PC-9 (cell line): ENCODE measurements around the gene CHD5. TPM values are rescaled to one million over a fixed set of nuclear protein-coding genes. Genes with fewer than 3 reads are reported as not detected.
A peak's percentile ranks its signal among the peaks of the same experiment; 100 is the strongest.

Source experiments
- BruUV-seq: library from RNA; stranded (reverse); fragments of 400-500 nt; replicated peaks from 2 replicates; lab custom pipeline; 2021; lab: Mats Ljungman, UMichigan
- CTCF ChIA-PET: fragments of 300-600 bp; sonication (Branson Sonifier 250); formaldehyde crosslinking; loops from one replicate; lab custom pipeline; 2022; ENCODE audit warnings: antibody characterized with exemption; lab: Charles Lee
- POLR2A ChIA-PET: fragments of 300-600 bp; sonication (Branson Sonifier 250); formaldehyde crosslinking; loops from one replicate; lab custom pipeline; 2022; ENCODE audit warnings: antibody characterized with exemption; ENCODE audit not compliant: unreplicated experiment; lab: Charles Lee
- DNase-seq, 2 experiments: peaks; one replicate each; pipeline versions ENCODE4 v3.0.0 to v3.0.0-alpha.2; 2015 to 2022; ENCODE audit warnings: mixed read lengths in 1 of 2
- H2AFZ ChIP-seq: fragments of 200-600 bp; sonication (generic); 2 replicates; pipeline ENCODE4 v1.8.1; 2017; ENCODE audit warnings: antibody characterized with exemption
- H3F3A ChIP-seq: fragments of 200-600 bp; sonication (generic); 2 replicates; pipeline ENCODE4 v1.8.1; 2017; ENCODE audit warnings: antibody characterized with exemption, mild to moderate bottlenecking, low read depth; ENCODE audit not compliant: insufficient read depth
- H3K27ac ChIP-seq: fragments of 200-600 bp; sonication (generic); 2 replicates; pipeline ENCODE4 v1.6.1; 2016; ENCODE audit warnings: mixed run types
- H3K27me3 ChIP-seq: fragments of 200-600 bp; sonication (generic); 2 replicates; pipeline ENCODE4 v1.6.1; 2016; ENCODE audit warnings: low read depth, mixed run types; ENCODE audit not compliant: insufficient read depth
- H3K36me3 ChIP-seq: fragments of 200-600 bp; sonication (generic); 2 replicates; pipeline ENCODE4 v1.6.1; 2016; ENCODE audit warnings: low read depth, mixed run types
- H3K4me1 ChIP-seq: fragments of 200-600 bp; sonication (generic); replicated peaks from 2 replicates; pipeline ENCODE4 v1.6.1; 2016; ENCODE audit warnings: mixed run types; ENCODE audit not compliant: insufficient read depth
- H3K4me2 ChIP-seq: fragments of 200-600 bp; sonication (generic); 2 replicates; pipeline ENCODE4 v1.6.1; 2017; ENCODE audit warnings: mixed run types
- H3K4me3 ChIP-seq: fragments of 200-600 bp; sonication (generic); 2 replicates; pipeline ENCODE4 v1.6.1; 2016; ENCODE audit warnings: mixed run types
- H3K79me2 ChIP-seq: fragments of 200-600 bp; sonication (generic); 2 replicates; pipeline ENCODE4 v1.6.1; 2017; ENCODE audit warnings: low read depth, mixed run types
- H3K9me2 ChIP-seq: fragments of 200-600 bp; sonication (generic); 2 replicates; pipeline ENCODE4 v1.8.1; 2017; ENCODE audit warnings: mild to moderate bottlenecking; ENCODE audit not compliant: insufficient read depth
- H3K9me3 ChIP-seq: fragments of 200-600 bp; sonication (generic); 2 replicates; pipeline ENCODE4 v1.8.1; 2016; ENCODE audit warnings: low read depth; ENCODE audit not compliant: insufficient read depth
- H4K20me1 ChIP-seq: fragments of 200-600 bp; sonication (generic); 2 replicates; pipeline ENCODE4 v1.8.1; 2017; ENCODE audit not compliant: insufficient read depth
- CTCF ChIP-seq: fragments of 200-600 bp; sonication (generic); conservative IDR thresholded peaks from 2 replicates; pipeline ENCODE4 v1.6.1; 2017; ENCODE audit warnings: mixed run types, antibody characterized with exemption, mild to moderate bottlenecking, moderate library complexity
- EZH2 ChIP-seq: fragments of 200-600 bp; sonication (generic); IDR thresholded peaks from 2 replicates; pipeline ENCODE4 v1.8.0; 2017; ENCODE audit warnings: antibody characterized with exemption, low read depth
- intact Hi-C: fragments of 100-400 bp; cut with micrococcal nuclease; formaldehyde crosslinking; loops from one replicate; pipeline ENCODE4 v1.10.0; 2022; ENCODE audit not compliant: unreplicated experiment
- total RNA-seq: library from RNA; stranded (reverse); gene quantifications from 2 replicates; pipeline ENCODE4 v1.2.3, GENCODE V29; 2021

The CHD5 gene
- total RNA-seq, 1 experiment from 2014 or later, result 0.50 TPM

DNA sequence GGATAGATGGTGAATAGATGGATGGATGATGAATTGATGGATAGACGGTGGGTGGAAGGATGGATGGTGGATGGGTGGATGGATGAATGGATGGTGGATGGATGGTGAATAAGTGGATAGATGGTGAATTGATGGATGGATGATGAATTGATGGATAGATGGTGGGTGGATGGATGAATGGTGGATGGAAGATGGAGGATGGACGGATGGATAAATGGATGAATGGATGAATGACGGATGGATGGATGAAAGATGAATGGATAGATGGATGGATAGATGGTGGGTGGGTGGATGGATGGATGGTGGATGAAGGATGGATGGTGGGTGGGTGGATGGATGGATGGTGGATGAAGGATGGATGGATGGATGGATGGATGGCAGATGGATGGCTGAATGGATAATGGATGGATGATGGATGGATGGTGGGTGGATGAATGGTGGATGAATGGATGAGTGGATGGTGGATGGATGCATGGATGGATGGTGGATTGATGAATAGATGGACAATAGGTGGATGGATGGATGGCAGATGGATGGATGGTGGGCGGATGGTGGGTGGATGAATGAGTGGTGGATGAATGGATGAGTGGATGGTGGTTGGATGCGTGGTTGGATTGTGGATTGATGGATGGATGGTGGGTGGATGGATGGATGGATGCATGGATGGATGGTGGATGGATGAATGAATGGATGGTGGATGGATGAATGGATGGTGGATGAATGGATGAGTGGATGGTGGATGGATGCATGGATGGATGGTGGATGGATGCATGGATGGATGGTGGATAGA lies 5.3 kb downstream of the CHD5 start:
- Histone ChIP-seq H3K9me2 (no peaks in the 10 kb centered on the region), H3K79me2 (no peaks in the 10 kb centered on the region), H3K27ac (no peak overlapping the region), H3K4me1 (peaks cover 6% of the 10 kb centered on the region; the same call in 1 of the 2 replicates), H4K20me1 (no peaks in the 10 kb centered on the region), H3F3A (no peaks in the 10 kb centered on the region), H2AFZ (no peak overlapping the region), H3K36me3 (no peaks in the 10 kb centered on the region), H3K4me3 (no peak overlapping the region), H3K27me3 (no peaks in the 10 kb centered on the region), H3K9me3 (no peaks in the 10 kb centered on the region), H3K4me2 (no peak overlapping the region)
- intact Hi-C loops, result no loop called here
- DNase-seq, result no peak
- TF ChIP-seq CTCF (no peak), EZH2 (no peak)
- no TSS peak for BruUV-seq
- ChIA-PET CTCF (no interaction called here), POLR2A (no interaction called here)

- H2AFZ ChIP-seq, result no peak overlapping the region
- no peaks in the 10 kb centered on the region for H3K79me2 ChIP-seq
- ChIA-PET POLR2A (interaction anchor here (0.7 kb wide), 1 partner anchor 341 kb away, joined by 14 read pairs; no protein-coding TSS in a partner anchor), CTCF (interaction anchor here (0.6 to 0.7 kb wide), 2 partner anchors 932 to 1329 kb away, joined by 3 to 4 read pairs; no protein-coding TSS in a partner anchor)
- no peak overlapping the region for H3K4me3 ChIP-seq
- no peaks in the 10 kb centered on the region for H3K9me3 ChIP-seq
- no peaks in the 10 kb centered on the region for H4K20me1 ChIP-seq
- no TSS peak for BruUV-seq
- no peaks in the 10 kb centered on the region for H3K36me3 ChIP-seq
- H3K4me2 ChIP-seq, result no peak overlapping the region
- no peaks in the 10 kb centered on the region; the same call in 1 of the 2 replicates for H3K27me3 ChIP-seq
- H3F3A ChIP-seq, result no peaks in the 10 kb centered on the region
- intact Hi-C loops, result no loop called here
- H3K4me1 ChIP-seq, result peaks cover 6% of the 10 kb centered on the region; the same call in 1 of the 2 replicates
- H3K27ac ChIP-seq, result no peak overlapping the region
- peak in 1 of 2 experiments; percentile 37 for DNase-seq
- TF ChIP-seq EZH2 (no peak), CTCF (no peak)
- H3K9me2 ChIP-seq, result no peaks in the 10 kb centered on the region
Observed at GRCh38 chr1:6172549-6172948, 7.6 kb downstream of the CHD5 start.

DNA sequence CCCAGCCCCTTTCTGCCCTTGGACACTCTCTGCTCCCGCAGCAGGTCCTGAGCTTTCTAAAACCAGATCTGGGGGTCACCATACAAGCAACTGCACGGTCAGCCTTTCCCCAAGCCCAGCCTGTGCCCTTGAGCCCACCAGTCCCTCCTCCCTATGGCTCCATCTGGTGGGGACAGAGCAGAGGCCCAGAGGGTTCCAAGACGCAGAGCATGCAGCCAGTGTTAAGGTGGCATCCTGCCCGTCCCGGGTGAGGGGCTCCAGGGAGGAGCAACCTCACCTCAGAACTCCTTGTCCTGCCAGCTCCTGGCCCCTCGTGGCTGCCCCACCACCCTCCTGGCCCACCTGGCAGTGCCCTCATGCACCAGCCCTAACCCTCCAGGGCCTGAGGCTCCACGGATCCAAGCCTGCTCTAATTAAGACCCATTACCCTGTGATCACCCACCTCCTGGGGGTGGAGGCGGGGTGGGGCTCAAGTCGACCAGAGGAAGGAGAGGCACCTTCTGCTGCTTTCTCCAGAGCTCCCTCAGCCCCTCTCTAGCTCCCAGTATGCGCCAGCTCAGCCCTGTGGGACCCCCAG lies 8.5 kb downstream of the CHD5 start:
- H4K20me1 ChIP-seq, result no peaks in the 10 kb centered on the region
- peaks cover 6% of the 10 kb centered on the region; the same call in 1 of the 2 replicates for H3K4me1 ChIP-seq
- no TSS peak for BruUV-seq
- no peaks in the 10 kb centered on the region for H3F3A ChIP-seq
- H2AFZ ChIP-seq, result no peak overlapping the region
- TF ChIP-seq CTCF (peak; percentile 39; the same call in 1 of the 2 replicates), EZH2 (no peak)
- POLR2A ChIA-PET, result no interaction called here
- no peaks in the 10 kb centered on the region for H3K79me2 ChIP-seq
- no peak overlapping the region for H3K4me2 ChIP-seq
- H3K4me3 ChIP-seq, result no peak overlapping the region
- H3K9me3 ChIP-seq, result no peaks in the 10 kb centered on the region
- no peak for DNase-seq
- intact Hi-C loops, result loop anchor here (1.0 kb wide), 1 partner anchor 62 kb away; no protein-coding TSS in a partner anchor
- H3K36me3 ChIP-seq, result no peaks in the 10 kb centered on the region
- CTCF ChIA-PET, result no interaction called here
- H3K9me2 ChIP-seq, result no peaks in the 10 kb centered on the region
- H3K27me3 ChIP-seq, result no peaks in the 10 kb centered on the region; the same call in 1 of the 2 replicates
- H3K27ac ChIP-seq, result no peak overlapping the region
